Heart right ventricle (tissue), 16 donors: ENCODE measurements around the gene PDE4D. TPM values are rescaled to one million over a fixed set of nuclear protein-coding genes. Genes with fewer than 3 reads are reported as not detected.
"Not testable (repeated sequence)": the region's sequence is repeated elsewhere in the genome, so short reads cannot be mapped to it uniquely, and the experiment has no call there.

ENCODE experiments used
- ATAC-seq, 8 donors: fragments of 200-7000 bp; cut with Tn5 transposase; one replicate each; pipeline ENCODE4 v1.9.1; 2020; ENCODE audit warnings: mild to moderate bottlenecking in 8 of 8, moderate library complexity in 8 of 8, moderate number of reproducible peaks in 1 of 8
- DNase-seq, 2 donors: peaks; one replicate each; pipeline ENCODE4 v3.0.0-alpha.2; 2020
- H3K27ac ChIP-seq, 10 donors: fragments of 200-600 bp; sonication (generic) in 2 of 10; one replicate each; pipeline versions ENCODE4 v1.5.0 to v1.8.0; 2020 to 2022; ENCODE audit warnings: mild to moderate bottlenecking in 3 of 10
- H3K27me3 ChIP-seq, 7 donors: fragments of 200-600 bp; one replicate each; pipeline ENCODE4 v1.8.0; 2021 to 2022; ENCODE audit warnings: mild to moderate bottlenecking in 2 of 7
- H3K36me3 ChIP-seq, 9 donors: fragments of 200-600 bp; sonication (generic) in 1 of 9; one replicate each; pipeline versions ENCODE4 v1.5.0 to v1.8.0; 2020 to 2022; ENCODE audit warnings: mild to moderate bottlenecking in 2 of 9
- H3K4me1 ChIP-seq, 9 donors: fragments of 200-600 bp; sonication (generic) in 1 of 9; one replicate each; pipeline versions ENCODE4 v1.5.0 to v1.8.0; 2020 to 2022; ENCODE audit warnings: mild to moderate bottlenecking in 4 of 9
- H3K4me3 ChIP-seq, 10 donors: fragments of 200-600 bp; sonication (generic) in 2 of 10; one replicate each; pipeline versions ENCODE4 v1.5.0 to v1.8.0; 2020 to 2022; ENCODE audit warnings: mild to moderate bottlenecking in 7 of 10, moderate library complexity in 2 of 10
- H3K9me3 ChIP-seq, 11 donors: fragments of 200-600 bp in 10 of 11; sonication (generic) in 2 of 11; one replicate each; pipeline versions ENCODE4 v1.5.0 to v1.8.0; 2013 to 2022; ENCODE audit warnings: mild to moderate bottlenecking in 2 of 11, control low read depth in 1 of 11, moderate library complexity in 1 of 11
- WGBS, 2 donors: extraction: QIAGEN DNeasy Blood & Tissue Kit; methylation state at CpG; one replicate each; pipeline ENCODE4 v1.1.7; 2013; ENCODE audit warnings: inconsistent platforms in 1 of 2; 5-methylcytosine and 5-hydroxymethylcytosine counted together
- intact Hi-C, 10 donors: fragments of 100-400 bp; cut with DNase I; formaldehyde crosslinking; loops; one replicate each; pipeline versions ENCODE4 v1.11.1 to v1.14.2; 2022
- polyA plus RNA-seq, 2 donors: library from polyadenylated mRNA; stranded (reverse); fragments of 200-250 nt; gene quantifications; one replicate each; pipeline ENCODE4 v1.2.3, GENCODE V29; 2013
- total RNA-seq, 10 donors: library from RNA; stranded (reverse); fragmentation: NEBNext Ultra II Directional in 3 of 10; extraction: Animal tissue kit (Norgen Biotek cat#: 25700) in 3 of 10; gene quantifications; one replicate each; pipeline versions ENCODE4 v1.2.1 to v1.2.4, GENCODE V29; 2021 to 2023
- TF ChIP-seq, protein P1 (sequence below), 9 donors: fragments of 200-600 bp; sonication (generic) in 2 of 9; IDR thresholded peaks; one replicate each; pipeline versions ENCODE4 v1.5.0 to v1.8.0; 2021 to 2022; ENCODE audit warnings: antibody characterized with exemption in 9 of 9, mild to moderate bottlenecking in 5 of 9, moderate library complexity in 1 of 9
- donor health status: Arrhythmogenic right ventricular cardiomyopathy.
- donor health status: ischemic (EF 13 %, LVEDD 7.1; RV severe dilation, severe dysfunction).
- donor health status: healthy with polysubstance abuse.
- donor health status: DM: no; HTN: yes; CAD: no.
- donor health status: DM: no; HTN: no; CAD: no.
- donor health status: ischemic (EF 25% LVEDD 6.9; RV normal size, moderate dysfunction).
- donor health status: ischemic (EF 25% LVEDD 5.7; RV mildly dilated, moderate dysfunction).
- donor health status: healthy.
- donor health status: DM: yes; HTN: yes; CAD: no.
- donor health status: Ischemic cardiomyopathy.
- donor health status: ischemic (EF 35%, LVEDD 5.7; RV mildly dilated, moderate dysfunction).
- donor health status: nonischemic (EF 11% LVEDD 7.7; RV severe dilation, severe dysfunction).
- donor health status: DM: yes; HTN: yes; CAD: no.
- donor health status: PGD.
- donor health status: ischemic (EF 29% LVEDD 5.4; RV normal size, mild dysfunction).
- donor health status: nonischemic (EF 23%, LVEDD 6.1; RV moderate dilation, normal function).

The PDE4D gene
- total and polyA plus RNA-seq, 12 donors, result 5.8 to 83.2 (median 39.5) TPM

DNA sequence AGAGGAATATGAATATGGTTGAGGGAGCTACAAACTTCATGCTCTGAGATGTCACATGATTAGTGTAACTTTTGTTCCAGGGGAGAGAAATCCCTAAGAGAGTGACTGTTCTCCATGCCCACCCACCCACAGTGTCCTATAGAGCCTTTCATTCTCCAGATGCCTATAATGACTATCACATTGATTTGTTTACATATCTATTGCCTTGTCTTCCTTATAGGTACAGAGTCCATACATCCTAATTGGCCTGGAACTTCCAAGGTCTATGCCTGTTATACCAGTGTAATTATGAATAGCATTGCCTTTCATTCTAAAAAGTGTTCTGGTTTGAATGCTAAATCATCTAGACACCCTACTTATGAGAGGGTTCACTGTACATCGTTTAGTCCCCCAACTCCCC is 835.3 kb downstream of the PDE4D start:
- TF ChIP-seq, protein P1, sequence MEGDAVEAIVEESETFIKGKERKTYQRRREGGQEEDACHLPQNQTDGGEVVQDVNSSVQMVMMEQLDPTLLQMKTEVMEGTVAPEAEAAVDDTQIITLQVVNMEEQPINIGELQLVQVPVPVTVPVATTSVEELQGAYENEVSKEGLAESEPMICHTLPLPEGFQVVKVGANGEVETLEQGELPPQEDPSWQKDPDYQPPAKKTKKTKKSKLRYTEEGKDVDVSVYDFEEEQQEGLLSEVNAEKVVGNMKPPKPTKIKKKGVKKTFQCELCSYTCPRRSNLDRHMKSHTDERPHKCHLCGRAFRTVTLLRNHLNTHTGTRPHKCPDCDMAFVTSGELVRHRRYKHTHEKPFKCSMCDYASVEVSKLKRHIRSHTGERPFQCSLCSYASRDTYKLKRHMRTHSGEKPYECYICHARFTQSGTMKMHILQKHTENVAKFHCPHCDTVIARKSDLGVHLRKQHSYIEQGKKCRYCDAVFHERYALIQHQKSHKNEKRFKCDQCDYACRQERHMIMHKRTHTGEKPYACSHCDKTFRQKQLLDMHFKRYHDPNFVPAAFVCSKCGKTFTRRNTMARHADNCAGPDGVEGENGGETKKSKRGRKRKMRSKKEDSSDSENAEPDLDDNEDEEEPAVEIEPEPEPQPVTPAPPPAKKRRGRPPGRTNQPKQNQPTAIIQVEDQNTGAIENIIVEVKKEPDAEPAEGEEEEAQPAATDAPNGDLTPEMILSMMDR (IDR thresholded peaks at IDR 0.05), result no peak
- DNase-seq, result no peak
- Histone ChIP-seq H3K27me3 (no peaks in the 10 kb centered on the region), H3K36me3 (peaks cover 0 to 6% (median 0%) of the 10 kb centered on the region in 9 donors), H3K9me3 (peaks cover 0 to 5% (median 0%) of the 10 kb centered on the region in 11 donors), H3K4me1 (peaks cover 0 to 5% (median 0%) of the 10 kb centered on the region in 9 donors), H3K27ac (no peak overlapping the region), H3K4me3 (no peak overlapping the region)
- intact Hi-C loops, result no loop called here
- WGBS, 2 donors, result 84 to 97% methylated on average over 1 of the region's 1 CpG
- no peak for ATAC-seq

GRCh38 chr5:59056599-59056998 is 836.9 kb downstream of the PDE4D start:
- H3K4me1 ChIP-seq, H3K9me3 ChIP-seq, H3K36me3 ChIP-seq, DNase-seq, H3K27me3 ChIP-seq, H3K27ac ChIP-seq, ATAC-seq, H3K4me3 ChIP-seq, intact Hi-C loops: not testable (repeated sequence)
- WGBS, 2 donors, result 95 to 96% methylated on average over 3 of the region's 3 CpGs

- no peaks in the 10 kb centered on the region for H3K27me3 ChIP-seq
- H3K9me3 ChIP-seq, result peaks cover 0 to 5% (median 0%) of the 10 kb centered on the region in 11 donors
- no peaks in the 10 kb centered on the region for H3K36me3 ChIP-seq
- TF ChIP-seq, protein P1 (IDR thresholded peaks at IDR 0.05), result no peak
- intact Hi-C loops, result no loop called here
- WGBS, 2 donors, result 94 to 99% methylated on average over 9 of the region's 9 CpGs
- no peak overlapping the region for H3K27ac ChIP-seq
- ATAC-seq, result no peak
- no peak overlapping the region for H3K4me3 ChIP-seq
- H3K4me1 ChIP-seq, result no peaks in the 10 kb centered on the region
- no peak for DNase-seq
These were observed 837.6 kb downstream of the PDE4D start for GRCh38 chr5:59055745-59056448.

DNA sequence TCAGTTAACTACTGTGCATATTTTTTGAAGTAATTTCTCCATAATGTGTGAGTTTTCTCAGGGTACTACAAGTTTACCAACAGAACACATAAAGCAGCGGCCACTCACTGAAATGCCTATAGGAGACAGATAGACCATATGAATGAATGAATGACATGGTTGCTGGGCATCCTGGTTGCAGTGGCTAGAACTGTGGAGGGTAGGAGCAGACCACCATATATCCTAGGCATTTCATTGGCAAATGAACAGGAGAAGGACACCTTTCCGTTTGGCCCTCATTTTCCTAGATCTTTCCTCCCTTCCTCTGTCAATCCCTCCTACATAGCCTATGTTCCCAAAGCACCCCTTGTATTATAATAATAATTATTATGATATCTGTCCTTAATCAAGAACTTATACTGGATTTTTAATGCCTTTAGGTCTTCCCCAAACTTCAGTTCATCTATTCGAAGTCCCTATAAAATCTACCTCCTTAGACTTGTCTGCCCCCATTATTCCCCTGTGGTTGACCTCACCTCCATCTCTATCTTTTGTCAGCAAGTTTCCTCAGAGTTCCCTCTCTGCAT is 838.5 kb downstream of the PDE4D start:
- Histone ChIP-seq H3K27me3 (no peaks in the 10 kb centered on the region), H3K4me1 (no peaks in the 10 kb centered on the region), H3K4me3 (no peak overlapping the region), H3K36me3 (no peaks in the 10 kb centered on the region), H3K9me3 (peaks cover 0 to 5% (median 0%) of the 10 kb centered on the region in 11 donors), H3K27ac (no peak overlapping the region)
- TF ChIP-seq, protein P1 (IDR thresholded peaks at IDR 0.05), result no peak
- intact Hi-C loops, result no loop called here
- 95 to 97% methylated on average over 3 of the region's 3 CpGs for WGBS, 2 donors
- ATAC-seq (no peak), DNase-seq (no peak)

DNA sequence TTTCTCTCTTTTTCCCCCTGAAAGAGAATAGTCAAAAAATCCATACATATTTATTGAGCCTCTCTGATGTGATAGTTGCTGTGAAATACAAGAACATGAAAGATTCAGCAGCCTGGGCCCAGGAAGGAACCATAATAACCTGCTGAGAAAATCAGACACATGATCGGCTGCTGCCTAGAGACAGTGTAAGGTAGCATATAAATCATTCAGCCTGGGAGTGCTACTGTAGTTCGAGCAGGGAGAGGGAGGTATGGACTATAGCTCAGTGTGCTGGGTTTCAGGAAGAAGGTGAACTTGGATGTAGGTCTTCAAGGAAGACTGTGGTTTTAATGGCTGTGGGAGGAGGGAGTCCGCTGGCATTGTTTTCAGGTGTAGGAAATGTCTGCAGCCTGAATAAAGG is 841.6 kb downstream of the PDE4D start:
- H3K36me3 ChIP-seq, result no peaks in the 10 kb centered on the region
- no peaks in the 10 kb centered on the region for H3K27me3 ChIP-seq
- no peak for DNase-seq
- H3K4me1 ChIP-seq, result no peaks in the 10 kb centered on the region
- 96 to 98% methylated on average over 3 of the region's 3 CpGs for WGBS, 2 donors
- no peak for ATAC-seq
- no peak overlapping the region for H3K4me3 ChIP-seq
- TF ChIP-seq, protein P1 (IDR thresholded peaks at IDR 0.05), result no peak
- intact Hi-C loops, result no loop called here
- peaks cover 0 to 5% (median 0%) of the 10 kb centered on the region in 11 donors for H3K9me3 ChIP-seq
- H3K27ac ChIP-seq, result no peak overlapping the region
